Mesendoderm (in vitro differentiated cells): ENCODE measurements around the gene ITGAD.

Experiments
- DNase-seq: peaks from one replicate; pipeline ENCODE4 v3.0.0; 2013
- H2AK5ac ChIP-seq: 2 replicates; pipeline ENCODE4 v1.6.1; 2013; ENCODE audit warnings: low read length, inconsistent platforms
- H2BK120ac ChIP-seq: 2 replicates; pipeline ENCODE4 v1.6.1; 2013; ENCODE audit warnings: low read depth, mild to moderate bottlenecking, low read length, moderate library complexity, mixed read lengths
- H2BK15ac ChIP-seq: replicated peaks from 2 replicates; pipeline ENCODE4 v1.6.1; 2013; ENCODE audit warnings: low read depth, mild to moderate bottlenecking, moderate library complexity
- H2BK5ac ChIP-seq: 2 replicates; pipeline ENCODE4 v1.6.1; 2013; ENCODE audit warnings: low read length, inconsistent platforms
- H3K18ac ChIP-seq: 2 replicates; pipeline ENCODE4 v1.6.1; 2013; ENCODE audit warnings: mild to moderate bottlenecking, low read length, mixed read lengths
- H3K23ac ChIP-seq: one replicate; pipeline ENCODE4 v1.6.1; 2013; ENCODE audit warnings: low read length
- H3K27ac ChIP-seq: 2 replicates; pipeline ENCODE4 v1.5.1; 2013; ENCODE audit warnings: low read depth, mild to moderate bottlenecking, inconsistent platforms, low read length, moderate library complexity
- H3K27me3 ChIP-seq: 2 replicates; pipeline ENCODE4 v1.6.1; 2013; ENCODE audit warnings: low read length, control low read depth, mild to moderate bottlenecking, inconsistent platforms; ENCODE audit not compliant: insufficient read depth, poor library complexity
- H3K36me3 ChIP-seq: 2 replicates; pipeline ENCODE4 v1.6.1; 2013; ENCODE audit warnings: low read length, inconsistent platforms; ENCODE audit not compliant: control insufficient read depth, insufficient read depth
- H3K4ac ChIP-seq: one replicate; pipeline ENCODE4 v1.6.1; 2013; ENCODE audit warnings: low read depth, mild to moderate bottlenecking, low read length, moderate library complexity
- H3K4me1 ChIP-seq: 2 replicates; pipeline ENCODE4 v1.6.1; 2013; ENCODE audit warnings: low read depth, low read length, inconsistent platforms; ENCODE audit not compliant: control insufficient read depth
- H3K4me2 ChIP-seq: 2 replicates; pipeline ENCODE4 v1.6.1; 2013; ENCODE audit warnings: low read length
- H3K4me3 ChIP-seq: 2 replicates; pipeline ENCODE4 v1.5.1; 2013; ENCODE audit warnings: mild to moderate bottlenecking, low read length
- H3K56ac ChIP-seq: one replicate; pipeline ENCODE4 v1.6.1; 2013; ENCODE audit warnings: low read length
- H3K79me1 ChIP-seq: 2 replicates; pipeline ENCODE4 v1.6.1; 2013; ENCODE audit warnings: low read length, inconsistent platforms
- H3K79me2 ChIP-seq: 2 replicates; pipeline ENCODE4 v1.6.1; 2013; ENCODE audit warnings: mild to moderate bottlenecking, low read length; ENCODE audit not compliant: control insufficient read depth, insufficient read depth
- H3K9ac ChIP-seq: 2 replicates; pipeline ENCODE4 v1.6.1; 2013; ENCODE audit warnings: low read length, inconsistent platforms
- H4K5ac ChIP-seq: one replicate; pipeline ENCODE4 v1.6.1; 2013; ENCODE audit warnings: low read length
- H4K8ac ChIP-seq: one replicate; pipeline ENCODE4 v1.6.1; 2013; ENCODE audit warnings: low read depth, mild to moderate bottlenecking, control low read depth, low read length, moderate library complexity
- WGBS: extraction: QIAGEN DNeasy Blood & Tissue Kit; methylation state at CpG from one replicate; pipeline ENCODE4 v1.1.7; 2013; ENCODE audit warnings: low lambda C conversion rate, missing lambda C conversion rate; ENCODE audit not compliant: insufficient coverage; ENCODE audit errors: extremely low coverage; 5-methylcytosine and 5-hydroxymethylcytosine counted together

The ITGAD gene

DNA sequence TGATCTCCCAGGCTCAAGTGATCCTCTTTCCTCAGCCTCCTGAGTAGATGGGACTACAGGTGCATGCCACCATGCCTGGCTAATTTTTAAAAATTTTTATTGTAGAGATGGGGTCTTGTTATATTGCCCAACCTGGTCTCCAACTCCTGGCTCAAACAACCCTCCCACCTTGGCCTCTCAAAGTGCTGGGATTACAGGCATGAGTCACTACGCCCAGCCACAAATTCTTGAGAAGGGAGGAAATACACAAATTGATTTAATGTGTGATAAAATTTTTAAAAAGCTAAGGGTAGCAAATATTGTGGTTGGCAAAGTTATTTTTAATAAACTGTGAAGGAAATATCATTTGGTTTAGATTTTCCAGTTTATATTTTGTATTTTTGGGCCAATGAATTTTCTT, 9.6 kb downstream of the ITGAD start:
- Histone ChIP-seq H3K4me1 (no peaks in the 10 kb centered on the region), H2BK120ac (no peak overlapping the region), H4K8ac (no peak overlapping the region), H2BK5ac (no peak overlapping the region), H3K36me3 (no peaks in the 10 kb centered on the region), H3K79me2 (no peaks in the 10 kb centered on the region), H3K27me3 (no peaks in the 10 kb centered on the region), H3K4me2 (no peak overlapping the region), H3K9ac (no peak overlapping the region), H3K23ac (no peak overlapping the region), H4K5ac (no peak overlapping the region), H3K18ac (no peak overlapping the region), H2BK15ac (no peak overlapping the region), H2AK5ac (no peak overlapping the region), H3K27ac (no peak overlapping the region), H3K4me3 (no peak overlapping the region), H3K4ac (no peak overlapping the region), H3K56ac (no peak overlapping the region), H3K79me1 (no peaks in the 10 kb centered on the region)
- WGBS: no CpG with 5 or more reads among the region's 1 CpG
- no peak for DNase-seq

DNA sequence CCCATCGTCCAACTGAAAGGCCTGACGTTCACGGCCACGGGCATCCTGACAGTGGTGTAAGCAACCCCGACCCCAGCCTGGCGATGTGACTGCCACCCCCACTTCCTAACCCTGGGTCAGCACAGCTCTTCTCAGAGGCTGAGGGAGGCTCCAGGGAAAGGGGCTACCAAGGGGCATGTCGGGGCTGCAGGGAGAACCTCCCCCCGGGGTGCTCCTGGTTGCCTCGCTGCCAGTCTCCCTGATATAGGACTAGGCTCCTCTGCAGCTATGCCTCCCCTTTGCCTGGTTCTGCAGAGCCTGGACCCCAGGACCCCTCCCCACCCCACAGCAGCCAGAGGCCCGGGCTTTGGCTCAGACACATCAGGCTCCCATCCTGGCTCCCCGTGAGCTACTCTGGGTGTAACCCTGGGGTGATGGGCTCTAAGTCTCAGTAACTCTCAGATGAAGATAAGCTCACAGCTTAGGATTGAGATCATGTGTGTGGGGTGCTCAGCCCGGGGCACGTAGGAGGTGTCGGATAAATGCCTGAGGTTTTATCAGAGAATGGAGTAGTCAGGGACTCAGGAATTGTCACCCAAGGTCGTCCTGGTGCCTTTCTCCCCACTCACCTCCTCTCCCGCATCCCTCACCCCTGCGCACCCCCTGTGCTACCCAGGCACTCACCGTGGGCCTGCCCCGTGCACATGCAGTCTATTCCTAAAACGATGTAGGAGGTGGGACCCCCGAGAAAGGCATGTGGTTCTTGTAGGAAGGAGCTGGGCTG, 10.6 kb downstream of the ITGAD start:
- Histone ChIP-seq H2BK15ac (no peak overlapping the region), H3K18ac (no peak overlapping the region), H3K9ac (no peak overlapping the region), H3K23ac (no peak overlapping the region), H3K4ac (no peak overlapping the region), H2BK5ac (no peak overlapping the region), H2AK5ac (no peak overlapping the region), H4K5ac (no peak overlapping the region), H2BK120ac (no peak overlapping the region), H3K36me3 (no peaks in the 10 kb centered on the region), H3K4me1 (no peaks in the 10 kb centered on the region), H3K4me2 (no peak overlapping the region), H3K4me3 (no peak overlapping the region), H3K56ac (peak overlapping the region; percentile 25), H3K79me2 (no peaks in the 10 kb centered on the region), H3K79me1 (no peaks in the 10 kb centered on the region), H3K27ac (no peak overlapping the region), H3K27me3 (no peaks in the 10 kb centered on the region), H4K8ac (no peak overlapping the region)
- DNase-seq: no peak
- WGBS: no CpG with 5 or more reads among the region's 21 CpGs

DNA sequence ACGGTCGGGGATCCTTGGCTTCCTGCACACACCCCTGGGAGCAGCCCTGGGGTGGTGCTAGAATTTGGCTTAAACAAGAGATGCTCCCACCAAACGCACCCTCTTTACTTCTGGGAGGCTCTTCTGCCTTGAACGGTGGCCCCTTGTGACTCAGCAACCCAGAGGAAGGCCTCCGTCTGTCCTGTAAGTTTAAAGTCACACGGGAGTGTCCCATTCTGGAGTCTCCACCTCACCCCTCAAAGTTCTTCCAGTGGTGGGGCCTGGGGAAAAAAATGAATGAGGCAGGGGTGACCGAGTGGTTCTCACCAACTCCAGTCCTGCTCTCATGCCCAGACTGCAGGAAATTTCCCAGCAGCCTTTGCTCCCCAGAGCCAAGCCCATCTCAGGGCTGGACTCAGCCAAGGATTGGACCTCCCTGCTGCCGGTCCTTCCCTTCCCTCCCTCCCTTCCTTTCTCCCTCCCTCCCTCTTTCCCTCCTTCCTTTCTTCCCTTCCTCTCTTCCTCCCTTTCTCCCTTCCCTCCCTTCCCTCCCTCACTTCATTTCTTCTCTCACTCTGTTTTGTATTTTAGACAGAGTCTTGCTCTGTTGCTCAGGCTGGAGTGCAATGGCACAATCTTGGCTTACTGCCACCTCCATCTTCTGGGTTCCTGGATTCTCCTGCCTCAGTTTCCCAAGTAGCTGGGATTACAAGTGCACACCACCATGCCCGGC, 11.4 kb downstream of the ITGAD start:
- H3K4me1 ChIP-seq: no peaks in the 10 kb centered on the region
- H2BK120ac ChIP-seq: no peak overlapping the region
- H3K27ac ChIP-seq: no peak overlapping the region
- no peaks in the 10 kb centered on the region for H3K79me1 ChIP-seq
- H2BK15ac ChIP-seq: no peak overlapping the region
- no peak overlapping the region for H3K4me2 ChIP-seq
- no peak overlapping the region for H3K18ac ChIP-seq
- WGBS: no CpG with 5 or more reads among the region's 9 CpGs
- no peak overlapping the region for H2BK5ac ChIP-seq
- H3K27me3 ChIP-seq: no peaks in the 10 kb centered on the region
- no peaks in the 10 kb centered on the region for H3K79me2 ChIP-seq
- H3K36me3 ChIP-seq: no peaks in the 10 kb centered on the region
- H4K5ac ChIP-seq: no peak overlapping the region
- H4K8ac ChIP-seq: no peak overlapping the region
- H3K4me3 ChIP-seq: no peak overlapping the region
- H3K56ac ChIP-seq: no peak overlapping the region
- H3K23ac ChIP-seq: no peak overlapping the region
- H2AK5ac ChIP-seq: no peak overlapping the region
- no peak for DNase-seq
- no peak overlapping the region for H3K9ac ChIP-seq
- H3K4ac ChIP-seq: no peak overlapping the region

DNA sequence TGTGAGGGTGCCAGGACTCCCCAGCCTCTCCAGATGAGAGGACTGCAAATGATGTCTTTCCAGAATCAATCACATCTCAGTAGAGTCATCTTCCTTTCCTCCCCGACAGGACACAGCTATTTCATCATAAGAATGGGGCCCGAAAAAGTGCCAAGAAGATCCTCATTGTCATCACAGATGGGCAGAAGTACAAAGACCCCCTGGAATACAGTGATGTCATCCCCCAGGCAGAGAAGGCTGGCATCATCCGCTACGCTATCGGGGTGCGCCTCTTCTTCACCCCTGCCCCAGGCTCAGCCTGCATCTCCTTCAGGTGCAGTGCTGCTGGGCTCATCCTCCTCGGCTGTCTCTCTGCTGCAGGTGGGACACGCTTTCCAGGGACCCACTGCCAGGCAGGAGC, 14.3 kb downstream of the ITGAD start:
- no peak overlapping the region for H3K9ac ChIP-seq
- H3K79me1 ChIP-seq: no peaks in the 10 kb centered on the region
- no peaks in the 10 kb centered on the region for H3K27me3 ChIP-seq
- H3K4me2 ChIP-seq: no peak overlapping the region
- no peak overlapping the region for H3K27ac ChIP-seq
- no peak for DNase-seq
- H3K23ac ChIP-seq: no peak overlapping the region
- H4K8ac ChIP-seq: no peak overlapping the region
- WGBS: no CpG with 5 or more reads among the region's 8 CpGs
- H3K56ac ChIP-seq: no peak overlapping the region
- H4K5ac ChIP-seq: no peak overlapping the region
- H3K4me1 ChIP-seq: no peaks in the 10 kb centered on the region
- H3K18ac ChIP-seq: no peak overlapping the region
- H2BK5ac ChIP-seq: no peak overlapping the region
- no peak overlapping the region for H2BK15ac ChIP-seq
- no peaks in the 10 kb centered on the region for H3K79me2 ChIP-seq
- no peak overlapping the region for H2AK5ac ChIP-seq
- H2BK120ac ChIP-seq: no peak overlapping the region
- no peak overlapping the region for H3K4ac ChIP-seq
- no peaks in the 10 kb centered on the region for H3K36me3 ChIP-seq
- no peak overlapping the region for H3K4me3 ChIP-seq

DNA sequence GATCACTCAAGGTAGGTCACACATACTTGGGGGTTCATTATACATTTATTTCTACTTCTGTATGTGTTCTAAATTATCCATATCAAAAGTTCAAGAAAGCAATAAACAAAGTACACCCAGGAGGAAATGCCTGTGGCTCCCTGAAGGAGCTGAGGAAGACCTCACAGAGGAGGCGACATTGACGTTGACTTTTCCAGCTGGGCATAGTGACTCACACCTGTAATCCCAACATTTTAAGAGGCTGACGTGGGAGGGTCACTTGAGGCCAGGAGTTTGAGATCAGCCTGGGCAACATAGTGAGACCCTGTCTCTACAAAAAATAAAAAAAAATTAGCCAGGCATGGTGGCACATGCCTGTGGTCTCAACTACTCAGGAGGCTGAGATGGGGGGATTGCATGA, 16.3 kb downstream of the ITGAD start:
- WGBS: no CpG with 5 or more reads among the region's 3 CpGs
- H4K8ac ChIP-seq: no peak overlapping the region
- no peak overlapping the region for H4K5ac ChIP-seq
- DNase-seq: no peak
- H3K4me1 ChIP-seq: no peaks in the 10 kb centered on the region
- H3K18ac ChIP-seq: no peak overlapping the region
- H3K56ac ChIP-seq: no peak overlapping the region
- H3K4me3 ChIP-seq: no peak overlapping the region
- H3K36me3 ChIP-seq: no peaks in the 10 kb centered on the region
- H3K9ac ChIP-seq: no peak overlapping the region
- no peaks in the 10 kb centered on the region for H3K79me2 ChIP-seq
- no peak overlapping the region for H2BK15ac ChIP-seq
- no peak overlapping the region for H2AK5ac ChIP-seq
- H3K23ac ChIP-seq: no peak overlapping the region
- no peak overlapping the region for H2BK5ac ChIP-seq
- no peaks in the 10 kb centered on the region for H3K27me3 ChIP-seq
- H3K4me2 ChIP-seq: no peak overlapping the region
- no peak overlapping the region for H3K4ac ChIP-seq
- H2BK120ac ChIP-seq: no peak overlapping the region
- H3K79me1 ChIP-seq: no peaks in the 10 kb centered on the region
- no peak overlapping the region for H3K27ac ChIP-seq
